HepG2 (cell line): ENCODE results near the gene TMEM209.

ENCODE experiments used
- BRCA1 ChIP-seq: sonication (generic); formaldehyde crosslinking; IDR thresholded peaks from 2 replicates; pipeline ENCODE4 v1.4.0; 2020; ENCODE audit warnings: missing genetic modification reagents
- CTCF ChIP-seq: sonication (generic); formaldehyde crosslinking; IDR thresholded peaks from 2 replicates; pipeline ENCODE4 v1.5.0; 2020; ENCODE audit warnings: mild to moderate bottlenecking, missing genetic modification reagents, moderate library complexity
- DDIT3 ChIP-seq: sonication (generic); formaldehyde crosslinking; IDR thresholded peaks from 2 replicates; pipeline ENCODE4 v1.4.0; 2020; ENCODE audit warnings: mild to moderate bottlenecking, missing genetic modification reagents
- FOSL2 ChIP-seq: sonication (generic); formaldehyde crosslinking; IDR thresholded peaks from 2 replicates; pipeline ENCODE4 v1.4.0; 2020; ENCODE audit warnings: missing genetic modification reagents
- HDAC2 ChIP-seq: sonication (generic); formaldehyde crosslinking; IDR thresholded peaks from 2 replicates; pipeline ENCODE4 v1.4.0; 2020; ENCODE audit warnings: missing genetic modification reagents
- HOXA7 ChIP-seq: sonication (generic); formaldehyde crosslinking; IDR thresholded peaks from 2 replicates; pipeline ENCODE4 v1.8.1; 2022; ENCODE audit warnings: mild to moderate bottlenecking, missing genetic modification reagents, moderate library complexity
- KDM5A ChIP-seq: fragments of 200-600 bp; sonication (generic); IDR thresholded peaks from 2 replicates; pipeline ENCODE4 v1.7.0; 2018; ENCODE audit warnings: antibody characterized with exemption, mild to moderate bottlenecking, low read length, borderline replicate concordance
- POLR2A ChIP-seq, 2 experiments: IDR thresholded peaks; 2 replicates each; pipeline ENCODE4 v1.6.1; 2011; ENCODE audit warnings: low read depth in 2 of 2, low read length in 2 of 2, mild to moderate bottlenecking in 1 of 2, moderate library complexity in 1 of 2; ENCODE audit not compliant: insufficient read depth in 1 of 2
- RERE ChIP-seq: IDR thresholded peaks from 2 replicates; pipeline ENCODE4 v1.6.1; 2016; ENCODE audit warnings: low read depth, missing genetic modification reagents, missing compliant biosample characterization
- SRF ChIP-seq: IDR thresholded peaks from 2 replicates; pipeline ENCODE4 v1.6.1; 2011; ENCODE audit warnings: mild to moderate bottlenecking, low read depth, low read length, moderate library complexity
- ZNF704 ChIP-seq: sonication (generic); formaldehyde crosslinking; IDR thresholded peaks from 2 replicates; pipeline ENCODE4 v1.8.1; 2023; ENCODE audit warnings: mild to moderate bottlenecking, inconsistent platforms, moderate library complexity, missing genetic modification reagents, borderline replicate concordance

- TF ChIP-seq CTCF (no peak), POLR2A (IDR thresholded peaks at IDR 0.05; ENCODE audit: insufficient read depth in 1 of 2, low read depth in 2 of 2, low read length in 2 of 2) (no peak), HDAC2 (CRISPR knock-in tag) (no peak), SRF (no peak), DDIT3 (CRISPR knock-in tag) (no peak), BRCA1 (CRISPR knock-in tag) (no peak), KDM5A (no peak), HOXA7 (CRISPR knock-in tag) (no peak), ZNF704 (CRISPR knock-in tag) (no peak), FOSL2 (CRISPR knock-in tag) (no peak), RERE (no peak)
These were observed 11.5 kb upstream of the TMEM209 start for GRCh38 chr7:130216750-130217149.
